Right lung (tissue), 5 donors: ENCODE data around the gene TRERF1. TPM values are rescaled to one million over a fixed set of nuclear protein-coding genes. Genes with fewer than 3 reads are reported as not detected.

Experiments
- DNase-seq, 2 donors: peaks; one replicate each; pipeline ENCODE4 v3.0.0-alpha.2; 2013
- polyA plus RNA-seq, 5 donors: library from polyadenylated mRNA; unstranded; fragments of 120-200 nt; gene quantifications; one replicate each; pipeline versions ENCODE4 v1.2.1 to v1.2.3, GENCODE V29; 2013; ENCODE audit warnings: inconsistent platforms in 1 of 5, low replicate concordance in 1 of 5; ENCODE audit not compliant: insufficient read length in 5 of 5, insufficient read depth in 1 of 5

Gene TRERF1
- polyA plus RNA-seq, 5 donors, result 19.2 to 21.0 (median 19.9) TPM

DNA sequence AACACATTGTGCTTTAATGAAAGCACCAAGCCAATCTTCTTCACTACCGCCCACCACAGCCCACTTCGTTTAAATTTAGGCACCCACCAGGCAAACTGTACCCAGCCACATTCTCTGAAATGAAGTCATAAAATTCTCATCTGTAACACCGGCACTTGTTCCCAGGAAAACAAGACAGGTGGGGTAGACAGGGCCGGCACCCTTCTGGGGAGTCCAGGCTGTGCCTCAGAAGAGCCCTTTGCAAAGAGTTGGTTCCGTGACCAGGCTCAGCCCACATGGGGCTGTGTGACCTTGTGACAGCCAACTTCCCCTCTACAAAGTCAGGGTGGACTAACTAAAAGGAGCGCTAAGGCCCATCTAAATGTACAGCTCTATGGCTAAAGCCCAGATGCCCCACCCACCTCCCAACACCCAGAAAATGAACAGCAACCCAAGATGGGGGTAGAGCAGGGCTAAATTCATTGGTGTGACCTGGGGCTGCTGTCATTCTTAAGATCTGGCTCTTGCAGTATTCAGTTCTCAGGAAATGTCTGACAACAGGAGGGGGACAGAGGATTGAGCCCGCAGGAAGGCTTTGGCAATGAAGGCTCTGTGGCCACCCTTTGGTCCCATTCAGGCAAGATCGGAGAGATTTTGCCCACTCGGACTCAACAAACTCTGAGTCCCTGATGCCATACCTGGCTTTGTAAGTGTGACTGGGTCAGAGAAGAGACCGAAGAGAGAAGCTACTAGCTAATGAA is 56.7 kb downstream of the TRERF1 start:
- DNase-seq, result no peak

- no peak for DNase-seq
These were observed 57.6 kb downstream of the TRERF1 start for GRCh38 chr6:42394151-42394550.

DNA sequence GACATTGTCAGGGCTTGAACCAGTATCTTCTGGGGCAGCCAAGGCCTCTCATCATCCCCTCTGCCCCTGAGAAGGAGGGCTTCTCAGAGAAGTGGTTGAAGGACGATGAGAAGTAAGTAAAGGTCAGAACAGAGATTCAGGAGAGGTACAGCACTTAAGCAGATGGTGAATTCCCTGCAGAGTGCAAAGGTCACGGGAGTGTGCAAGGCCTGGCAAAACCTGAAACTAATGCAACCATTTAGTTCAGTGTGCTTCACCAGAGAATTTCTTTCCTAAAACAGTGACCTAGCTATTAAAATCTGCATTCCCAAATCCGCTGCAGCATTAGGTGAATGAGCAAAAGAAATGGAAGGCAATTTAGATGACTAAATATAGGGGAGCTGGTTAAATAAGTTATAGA is 58.4 kb downstream of the TRERF1 start:
- DNase-seq, result no peak

- no peak for DNase-seq
These were observed 58.9 kb downstream of the TRERF1 start for GRCh38 chr6:42392833-42393232.

- no peak for DNase-seq
These were observed 60.3 kb downstream of the TRERF1 start for GRCh38 chr6:42391441-42391840.

DNA sequence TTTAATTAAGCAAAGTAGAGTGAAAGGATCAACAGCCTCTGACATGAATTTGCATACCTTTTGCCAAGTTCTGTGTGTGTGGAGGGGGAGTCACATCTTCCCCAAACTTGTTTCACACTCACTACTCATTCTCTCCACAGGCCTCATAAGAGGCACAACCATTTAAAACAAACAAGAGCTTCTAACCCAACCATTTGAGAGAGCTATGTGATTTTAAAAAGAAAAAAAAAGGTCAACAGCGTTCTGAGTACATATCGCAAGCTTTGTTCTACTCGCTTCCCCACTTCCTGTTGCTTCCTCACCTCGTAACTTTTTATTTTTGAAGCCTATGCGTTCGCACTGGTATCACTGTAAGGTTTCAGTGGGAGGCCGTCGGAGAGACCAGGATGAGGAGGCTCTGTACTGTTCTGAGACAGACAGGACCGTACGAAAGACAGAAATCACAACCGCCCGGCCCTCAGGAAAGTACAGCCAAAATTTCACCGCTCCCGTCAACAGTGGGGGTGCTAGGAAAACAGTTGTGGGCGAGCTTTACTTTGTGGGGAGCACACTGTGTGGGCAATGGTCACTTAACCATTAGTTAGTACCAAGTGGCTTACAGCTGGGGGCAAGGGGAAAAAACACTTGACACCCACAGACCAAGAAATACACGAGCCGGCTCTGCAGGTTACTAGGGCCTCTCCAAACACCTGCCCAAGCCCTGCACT is 61.3 kb downstream of the TRERF1 start:
- no peak for DNase-seq

DNA sequence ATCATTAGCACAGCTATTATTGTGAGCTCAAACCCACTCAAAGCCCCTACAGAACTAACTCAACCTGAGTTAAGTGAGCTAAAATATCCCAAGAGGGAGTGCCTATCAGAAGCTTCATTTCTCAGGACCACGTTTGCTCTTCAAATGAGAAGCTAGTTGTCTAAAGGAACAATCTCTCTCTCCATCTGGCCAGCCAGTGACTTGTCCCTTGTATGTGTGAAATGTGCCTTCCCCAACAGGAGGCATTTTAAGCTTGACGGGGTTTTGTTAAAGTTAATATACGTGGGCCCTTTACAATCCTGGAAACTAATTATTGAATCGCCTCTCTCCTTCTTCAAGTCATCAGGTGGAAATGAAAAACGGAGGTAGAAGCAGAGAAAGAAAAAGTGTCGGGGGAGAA is 62.0 kb downstream of the TRERF1 start:
- no peak for DNase-seq

- DNase-seq, result no peak
These were observed 63.7 kb downstream of the TRERF1 start for GRCh38 chr6:42388046-42388445.

- no peak for DNase-seq
These were observed 64.4 kb downstream of the TRERF1 start for GRCh38 chr6:42387336-42387735.

- DNase-seq, result no peak
These were observed 66.4 kb downstream of the TRERF1 start for GRCh38 chr6:42385339-42385738.

- DNase-seq, result no peak
These were observed 68.1 kb downstream of the TRERF1 start for GRCh38 chr6:42383421-42384205.

GRCh38 chr6:42381850-42382249 is 69.9 kb downstream of the TRERF1 start:
- DNase-seq, result no peak

GRCh38 chr6:42380228-42380979 is 71.3 kb downstream of the TRERF1 start:
- DNase-seq, result no peak

DNA sequence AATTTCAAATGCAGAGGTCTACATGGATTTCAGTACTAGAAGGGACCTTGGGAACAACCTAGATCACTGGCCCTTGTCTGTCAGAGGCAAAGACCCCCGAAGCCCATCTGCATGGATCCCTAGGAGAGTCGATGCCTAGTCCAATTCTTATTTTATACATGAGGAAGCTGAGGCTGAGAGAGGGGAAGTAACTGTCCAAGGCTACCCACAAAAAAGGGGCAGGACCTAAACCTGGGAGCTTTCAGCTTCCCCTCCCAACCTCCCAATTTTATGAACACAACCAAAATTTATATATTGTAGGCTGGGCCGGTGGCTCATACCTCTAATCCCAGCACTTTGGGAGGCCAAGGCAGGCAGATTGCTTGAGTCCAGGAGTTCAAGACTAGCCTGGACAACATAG is 73.2 kb downstream of the TRERF1 start:
- DNase-seq, result no peak

- DNase-seq, result no peak
These were observed 73.6 kb downstream of the TRERF1 start for GRCh38 chr6:42378125-42378524.

- no peak for DNase-seq
These were observed 76.6 kb downstream of the TRERF1 start for GRCh38 chr6:42375007-42375635.

DNA sequence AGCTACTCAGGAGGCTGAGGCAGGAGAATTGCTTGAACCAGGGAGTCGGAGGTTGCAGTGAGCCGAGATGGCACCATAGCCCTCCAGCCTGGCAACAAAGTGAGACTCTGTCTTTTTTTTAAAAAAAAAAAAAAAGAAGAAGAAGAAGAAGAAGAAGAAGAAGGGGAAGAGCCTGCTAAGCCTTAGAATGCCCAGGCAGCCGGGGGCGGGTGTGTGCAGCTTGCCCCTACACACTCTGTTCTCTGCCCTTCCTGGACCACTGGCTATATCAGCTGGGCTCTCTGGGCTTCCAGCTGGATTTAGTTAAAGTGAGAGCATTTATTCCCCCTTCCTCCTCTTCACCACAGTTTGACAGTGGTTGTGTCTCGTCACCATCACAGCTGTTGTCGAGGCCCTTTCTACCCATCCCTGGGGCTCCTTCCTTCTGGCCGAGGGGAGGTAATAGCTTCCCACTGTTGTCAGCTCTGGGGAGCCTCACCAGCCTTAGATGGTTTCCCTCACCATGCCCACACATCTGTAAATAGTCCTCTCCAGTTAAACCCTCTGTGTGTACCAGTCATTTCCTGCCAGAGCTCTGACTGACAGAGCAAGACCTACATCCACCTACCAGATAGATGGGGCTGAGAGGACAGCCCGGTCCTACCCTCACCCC is 77.6 kb downstream of the TRERF1 start:
- DNase-seq, result no peak

DNA sequence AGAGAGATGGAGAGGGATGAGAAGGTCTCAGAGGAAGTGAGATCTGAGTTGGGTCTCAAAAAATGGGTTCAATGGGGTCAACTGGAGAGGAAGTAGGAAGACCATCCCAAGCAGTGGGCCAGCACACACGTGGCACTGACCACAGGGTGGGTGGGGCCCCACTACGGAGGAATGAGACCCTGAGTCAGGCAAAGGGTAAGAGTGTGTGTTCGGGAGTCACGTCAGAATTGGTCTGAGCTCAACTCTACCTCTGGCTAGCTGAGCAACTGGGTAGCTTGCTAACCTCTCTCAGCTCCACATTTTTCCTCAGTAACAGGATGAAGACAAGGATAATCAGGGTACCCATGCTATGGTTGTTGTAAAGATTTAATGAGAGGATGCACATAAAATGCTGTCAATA is 79.0 kb downstream of the TRERF1 start:
- no peak for DNase-seq

- no peak for DNase-seq
These were observed 81.3 kb downstream of the TRERF1 start for GRCh38 chr6:42370323-42370985.

GRCh38 chr6:42369568-42369967 is 82.2 kb downstream of the TRERF1 start:
- DNase-seq, result no peak
